ENCODE measurements around the gene CMTM3.

DNA sequence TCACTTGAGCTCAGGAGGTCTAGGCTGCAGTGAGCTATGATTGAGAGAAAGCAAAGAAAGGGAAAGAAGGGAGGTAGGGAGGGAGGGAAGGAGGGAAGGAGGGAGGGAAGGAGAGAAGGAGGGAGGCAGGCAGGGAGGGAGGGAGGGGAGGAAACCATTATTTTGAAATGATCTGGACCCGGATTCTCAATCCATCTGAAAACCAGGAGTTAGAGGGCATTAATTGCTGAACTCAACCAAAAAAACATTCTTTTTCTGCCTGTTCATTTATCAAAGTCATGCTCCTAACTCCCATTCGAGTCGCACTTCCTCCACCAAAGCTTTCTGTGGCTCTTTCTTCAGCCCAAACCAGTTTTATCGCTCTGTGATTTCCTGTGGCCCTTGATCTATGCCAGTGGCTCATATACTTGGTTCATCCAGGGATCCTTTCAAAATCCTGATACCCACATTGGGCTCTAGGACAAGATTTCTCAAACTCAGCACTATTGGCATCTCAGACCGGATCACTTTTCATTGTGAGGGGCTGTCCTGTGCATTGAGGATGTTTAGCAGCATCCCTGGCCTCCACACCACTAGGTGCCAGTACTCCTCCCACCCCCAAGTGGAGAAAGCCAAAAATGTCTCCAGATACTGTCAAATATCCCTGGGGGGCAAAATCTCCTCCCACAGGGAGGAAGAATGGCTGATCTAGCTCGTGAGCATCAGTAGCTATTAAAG, 53.8 kb downstream of the CMTM3 start:
- TF ChIP-seq, protein P1, sequence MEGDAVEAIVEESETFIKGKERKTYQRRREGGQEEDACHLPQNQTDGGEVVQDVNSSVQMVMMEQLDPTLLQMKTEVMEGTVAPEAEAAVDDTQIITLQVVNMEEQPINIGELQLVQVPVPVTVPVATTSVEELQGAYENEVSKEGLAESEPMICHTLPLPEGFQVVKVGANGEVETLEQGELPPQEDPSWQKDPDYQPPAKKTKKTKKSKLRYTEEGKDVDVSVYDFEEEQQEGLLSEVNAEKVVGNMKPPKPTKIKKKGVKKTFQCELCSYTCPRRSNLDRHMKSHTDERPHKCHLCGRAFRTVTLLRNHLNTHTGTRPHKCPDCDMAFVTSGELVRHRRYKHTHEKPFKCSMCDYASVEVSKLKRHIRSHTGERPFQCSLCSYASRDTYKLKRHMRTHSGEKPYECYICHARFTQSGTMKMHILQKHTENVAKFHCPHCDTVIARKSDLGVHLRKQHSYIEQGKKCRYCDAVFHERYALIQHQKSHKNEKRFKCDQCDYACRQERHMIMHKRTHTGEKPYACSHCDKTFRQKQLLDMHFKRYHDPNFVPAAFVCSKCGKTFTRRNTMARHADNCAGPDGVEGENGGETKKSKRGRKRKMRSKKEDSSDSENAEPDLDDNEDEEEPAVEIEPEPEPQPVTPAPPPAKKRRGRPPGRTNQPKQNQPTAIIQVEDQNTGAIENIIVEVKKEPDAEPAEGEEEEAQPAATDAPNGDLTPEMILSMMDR (IDR thresholded peaks at IDR 0.05) = no peak
- no peak for TF ChIP-seq POLR2AphosphoS5 (IDR thresholded peaks at IDR 0.05)
- TF ChIP-seq POLR2A (IDR thresholded peaks at IDR 0.05) = no peak
